A549 treated with Hydrocortisone at 1 μM for 4 hours (cell line): ENCODE measurements around the gene FAF1. TPM values are rescaled to one million over a fixed set of nuclear protein-coding genes. Genes with fewer than 3 reads are reported as not detected.

Experiments used
- total RNA-seq: library from RNA; stranded (reverse); fragments of 200-300 nt; extraction: Qiagen RNA extraction; gene quantifications from 5 replicates; pipeline ENCODE4 v1.2.3, GENCODE V29; 2022

FAF1 gene
- 36.0 to 44.2 TPM (median 37.3 TPM) in 5 replicates for total RNA-seq

DNA sequence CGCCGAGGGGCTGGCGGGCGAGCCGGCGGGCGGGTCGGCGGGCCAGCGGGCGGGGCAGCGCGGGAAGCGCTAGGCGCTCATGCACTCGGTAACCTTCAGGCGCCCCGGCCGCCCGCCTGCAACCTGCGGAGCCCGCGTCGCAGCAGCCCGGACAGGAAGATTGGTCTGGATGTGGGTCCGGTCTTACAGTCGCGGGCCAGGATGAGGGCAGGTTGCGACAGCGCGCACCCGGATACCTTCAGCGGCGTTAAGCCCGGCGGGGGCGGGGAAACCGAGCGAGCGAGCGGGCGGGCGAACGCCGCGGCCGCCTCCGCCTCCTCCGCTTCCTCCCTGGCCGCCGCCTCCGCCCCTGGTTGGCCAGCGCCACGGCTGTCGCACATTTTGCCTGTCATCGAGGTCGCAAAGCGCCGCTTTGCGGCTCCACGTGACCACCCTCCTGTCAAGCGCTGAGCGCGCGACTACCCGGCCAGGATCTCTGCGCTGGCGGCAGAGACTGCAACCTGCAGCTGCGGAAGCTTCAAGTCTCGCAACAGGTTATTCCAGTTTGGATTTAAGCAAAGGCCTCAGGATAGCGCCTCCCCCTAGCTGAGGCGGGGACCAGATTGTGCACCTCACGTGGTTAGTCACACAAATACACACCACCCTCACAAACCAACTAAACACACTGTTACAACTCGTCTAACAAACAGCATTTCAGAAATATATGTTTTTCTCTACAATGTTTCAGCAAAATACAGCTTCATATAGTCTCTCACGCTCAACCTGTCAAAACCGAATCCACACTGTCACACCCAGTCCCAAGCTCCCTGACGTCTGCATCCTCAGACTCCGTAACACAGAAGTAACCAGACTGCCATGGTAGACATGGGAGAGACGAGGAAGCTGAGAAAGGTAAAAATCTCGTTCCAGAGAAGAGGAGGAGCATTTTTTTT, at the start of gene FAF1:
Gene FAF1 (minus strand): TSS at position 355 of the 932 bp plus-strand sequence. CDS start 456 bp downstream, outside the sequence.

DNA sequence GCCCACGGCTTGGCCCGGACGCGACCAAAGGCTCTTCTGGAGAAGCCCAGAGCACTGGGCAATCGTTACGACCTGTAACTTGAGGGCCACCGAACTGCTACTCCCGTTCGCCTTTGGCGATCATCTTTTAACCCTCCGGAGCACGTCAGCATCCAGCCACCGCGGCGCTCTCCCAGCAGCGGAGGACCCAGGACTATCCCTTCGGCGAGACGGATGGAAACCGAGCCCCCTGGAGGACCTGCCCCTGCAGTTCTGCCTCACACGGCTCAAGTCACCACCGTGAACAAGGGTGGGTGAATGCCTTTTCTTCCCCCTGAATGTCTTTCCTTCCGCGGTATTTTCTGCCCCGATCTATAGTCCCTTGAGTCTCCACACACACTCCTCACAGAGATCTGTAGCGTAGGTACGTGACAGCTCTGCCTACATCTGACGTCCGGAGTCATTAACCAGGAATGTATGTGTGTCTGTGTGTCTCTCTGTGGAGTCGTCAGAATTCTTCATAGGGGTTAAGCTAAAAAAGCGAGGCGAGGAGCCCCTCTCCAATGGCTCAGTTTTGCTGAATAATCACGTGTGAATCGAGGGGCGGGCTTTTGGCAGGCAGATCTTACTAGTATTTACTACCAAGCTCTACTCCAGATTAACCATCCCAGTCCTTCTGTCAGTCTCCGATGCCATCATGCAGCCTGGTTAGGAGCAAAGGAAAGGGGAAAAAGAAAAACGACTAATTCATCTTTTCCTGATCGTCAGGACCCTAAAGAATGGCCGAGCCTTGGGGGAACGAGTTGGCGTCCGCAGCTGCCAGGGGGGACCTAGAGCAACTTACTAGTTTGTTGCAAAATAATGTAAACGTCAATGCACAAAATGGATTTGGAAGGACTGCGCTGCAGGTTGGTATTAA, 9.8 kb upstream of the FAF1 start, which contains the start of gene CDKN2C:
Gene CDKN2C (plus strand): TSS at position 635 of the 898 bp plus-strand sequence. CDS start 124 bp downstream, at position 759.

DNA sequence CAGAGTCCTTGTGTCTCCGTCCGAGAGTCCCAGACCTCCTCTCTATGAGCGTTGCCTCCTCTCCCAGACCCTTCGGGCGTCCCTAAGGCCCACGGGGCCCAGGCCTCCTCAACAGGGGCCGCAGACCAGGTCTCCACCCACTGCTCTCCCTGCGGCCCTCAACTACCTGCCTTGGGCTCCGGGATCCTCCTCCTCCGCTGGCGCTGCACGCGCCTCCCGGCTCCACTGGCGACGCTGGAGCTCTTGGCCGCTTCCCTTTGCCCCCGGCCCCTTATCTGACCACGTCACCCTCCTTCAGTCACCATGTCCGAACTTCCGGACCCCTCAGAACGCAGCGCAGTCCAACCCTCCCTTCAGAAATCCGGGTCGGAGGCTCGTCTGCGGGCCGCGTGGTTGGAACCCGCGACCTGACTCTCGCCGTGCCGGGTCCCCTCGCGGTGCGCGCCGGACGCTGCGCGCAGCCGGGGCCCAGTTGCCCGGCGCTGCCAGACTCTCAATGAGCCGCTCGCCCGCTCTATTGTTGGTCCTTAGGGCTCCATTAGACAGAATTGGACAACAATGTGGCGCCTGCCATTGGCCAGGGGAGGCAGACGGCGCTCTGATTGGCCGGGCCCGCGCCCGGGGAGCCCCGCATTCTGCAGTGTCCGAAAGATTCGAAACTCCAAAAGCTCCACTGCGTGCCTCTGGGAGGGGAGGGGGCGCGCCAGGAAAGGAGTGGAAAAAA, 537.0 kb downstream of the FAF1 start, which contains the start of gene DMRTA2:
Gene DMRTA2 (minus strand): TSS at position 498 of the 724 bp plus-strand sequence. CDS start 1,907 bp downstream, outside the sequence.

Other genes with a start within 250 kb of the FAF1 start
- gene CDKN2C, start 10.0 kb upstream of the FAF1 start, total RNA-seq = 10.3 to 11.1 TPM (median 10.4 TPM) in 5 replicates
- not detected in 5 replicates for gene C1orf185, start 142.0 kb upstream of the FAF1 start, total RNA-seq